ENCODE results near the gene PA2G4. TPM values are rescaled to one million over a fixed set of nuclear protein-coding genes. Genes with fewer than 3 reads are reported as not detected.
A peak's percentile ranks its signal among the peaks of the same experiment; 100 is the strongest.

PA2G4 gene
- total RNA-seq, 1 experiment from 2014 or later: 205 TPM

DNA sequence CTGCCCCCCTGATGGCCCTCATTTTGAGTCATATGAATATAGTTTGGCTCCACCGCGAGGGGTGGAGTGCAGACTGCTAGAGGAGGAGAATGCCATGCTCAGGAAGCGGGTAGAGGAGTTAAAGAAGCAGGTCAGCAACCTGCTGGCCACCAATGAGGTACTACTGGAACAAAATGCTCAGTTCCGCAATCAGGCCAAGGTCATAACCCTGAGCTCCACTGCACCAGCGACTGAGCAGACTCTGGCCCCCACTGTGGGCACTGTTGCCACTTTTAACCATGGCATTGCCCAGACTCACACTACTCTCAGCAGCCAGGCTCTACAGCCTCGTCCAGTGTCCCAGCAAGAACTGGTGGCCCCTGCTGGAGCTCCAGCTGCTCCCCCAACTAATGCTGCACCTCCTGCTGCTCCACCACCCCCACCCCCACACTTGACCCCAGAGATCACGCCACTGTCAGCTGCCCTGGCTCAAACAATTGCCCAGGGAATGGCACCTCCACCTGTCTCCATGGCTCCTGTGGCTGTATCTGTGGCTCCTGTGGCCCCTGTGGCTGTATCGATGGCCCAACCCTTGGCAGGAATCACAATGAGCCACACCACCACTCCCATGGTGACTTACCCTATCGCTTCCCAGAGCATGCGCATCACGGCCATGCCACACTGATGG is 17.0 kb downstream of the PA2G4 start:
- no peak for DNase-seq (ENCODE audit: unreplicated experiment)
- TF ChIP-seq, protein P1, sequence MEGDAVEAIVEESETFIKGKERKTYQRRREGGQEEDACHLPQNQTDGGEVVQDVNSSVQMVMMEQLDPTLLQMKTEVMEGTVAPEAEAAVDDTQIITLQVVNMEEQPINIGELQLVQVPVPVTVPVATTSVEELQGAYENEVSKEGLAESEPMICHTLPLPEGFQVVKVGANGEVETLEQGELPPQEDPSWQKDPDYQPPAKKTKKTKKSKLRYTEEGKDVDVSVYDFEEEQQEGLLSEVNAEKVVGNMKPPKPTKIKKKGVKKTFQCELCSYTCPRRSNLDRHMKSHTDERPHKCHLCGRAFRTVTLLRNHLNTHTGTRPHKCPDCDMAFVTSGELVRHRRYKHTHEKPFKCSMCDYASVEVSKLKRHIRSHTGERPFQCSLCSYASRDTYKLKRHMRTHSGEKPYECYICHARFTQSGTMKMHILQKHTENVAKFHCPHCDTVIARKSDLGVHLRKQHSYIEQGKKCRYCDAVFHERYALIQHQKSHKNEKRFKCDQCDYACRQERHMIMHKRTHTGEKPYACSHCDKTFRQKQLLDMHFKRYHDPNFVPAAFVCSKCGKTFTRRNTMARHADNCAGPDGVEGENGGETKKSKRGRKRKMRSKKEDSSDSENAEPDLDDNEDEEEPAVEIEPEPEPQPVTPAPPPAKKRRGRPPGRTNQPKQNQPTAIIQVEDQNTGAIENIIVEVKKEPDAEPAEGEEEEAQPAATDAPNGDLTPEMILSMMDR (IDR thresholded peaks at IDR 0.05; ENCODE audit: unreplicated experiment): no peak
- ChIA-PET POLR2A (interaction anchor here (4.9 kb wide), 1 partner anchor 39 kb away, joined by 70 read pairs; the partner anchor contains the start of gene MYL6), CTCF (interaction anchor here (0.6 kb wide), 1 partner anchor 42 kb away, joined by 5 read pairs; no protein-coding TSS in a partner anchor)
- Mint-ChIP-seq H3K4me1 (ENCODE audit: insufficient read depth, unreplicated experiment) (peaks cover 18% of the 10 kb centered on the region), H3K9me3 (ENCODE audit: unreplicated experiment) (no peaks in the 10 kb centered on the region), H3K4me3 (ENCODE audit: unreplicated experiment) (no peak overlapping the region), H3K27me3 (ENCODE audit: insufficient read depth, unreplicated experiment) (no peaks in the 10 kb centered on the region), H3K36me3 (ENCODE audit: insufficient read depth, unreplicated experiment) (peaks cover 32% of the 10 kb centered on the region), H3K27ac (ENCODE audit: low read depth, unreplicated experiment) (no peak overlapping the region)
- BruUV-seq (replicated peaks): no TSS peak
- intact Hi-C loops (cut with micrococcal nuclease): no loop called here

DNA sequence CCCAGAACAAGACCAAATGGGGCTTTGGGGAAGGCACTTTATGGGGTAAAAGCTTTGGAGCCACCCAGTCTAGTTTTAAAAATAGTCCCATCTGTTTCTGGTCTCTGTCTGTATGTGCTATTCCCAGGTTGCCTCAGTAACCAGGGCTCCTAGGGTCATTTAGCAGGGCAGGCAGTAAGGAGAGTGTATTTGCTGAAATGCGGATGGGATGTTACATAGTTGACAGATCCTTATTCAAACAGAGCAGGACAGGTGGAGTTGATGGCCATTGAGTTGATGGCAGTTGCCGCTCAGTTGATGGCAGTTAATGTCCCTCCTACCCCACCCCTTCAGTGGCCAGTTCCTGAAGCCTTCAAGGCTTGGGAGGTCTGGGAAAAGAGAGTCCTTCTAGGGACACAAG is 18.3 kb downstream of the PA2G4 start:
- intact Hi-C loops (cut with micrococcal nuclease): no loop called here
- ChIA-PET CTCF (interaction anchor here (0.5 to 2.0 kb wide), 7 partner anchors 66 to 1026 kb away, joined by 3 to 15 read pairs (median 4); partner anchors contain the start of gene SMARCC2), POLR2A (interaction anchor here (4.4 kb wide), 1 partner anchor 99 kb away, joined by 29 read pairs; the partner anchor contains the start of gene RNF41)
- Mint-ChIP-seq H3K36me3 (ENCODE audit: insufficient read depth, unreplicated experiment) (peaks cover 24% of the 10 kb centered on the region), H3K9me3 (ENCODE audit: unreplicated experiment) (no peaks in the 10 kb centered on the region), H3K4me3 (ENCODE audit: unreplicated experiment) (no peak overlapping the region), H3K4me1 (ENCODE audit: insufficient read depth, unreplicated experiment) (peaks cover 31% of the 10 kb centered on the region), H3K27ac (ENCODE audit: low read depth, unreplicated experiment) (no peak overlapping the region), H3K27me3 (ENCODE audit: insufficient read depth, unreplicated experiment) (no peaks in the 10 kb centered on the region)
- no TSS peak for BruUV-seq (replicated peaks)
- DNase-seq (ENCODE audit: unreplicated experiment): no peak
- TF ChIP-seq, protein P1 (IDR thresholded peaks at IDR 0.05; ENCODE audit: unreplicated experiment): no peak

GRCh38 chr12:56124133-56124532 is 19.8 kb downstream of the PA2G4 start:
- TF ChIP-seq, protein P1 (IDR thresholded peaks at IDR 0.05; ENCODE audit: unreplicated experiment): no peak
- POLR2A ChIA-PET: interaction anchor here (0.9 to 4.4 kb wide), 7 partner anchors 20 to 175 kb away, joined by 3 to 29 read pairs (median 4); partner anchors contain the start of genes MYL6, PA2G4, RNF41 and SMARCC2
- Mint-ChIP-seq H3K4me1 (ENCODE audit: insufficient read depth, unreplicated experiment) (peaks cover 26% of the 10 kb centered on the region), H3K9me3 (ENCODE audit: unreplicated experiment) (no peaks in the 10 kb centered on the region), H3K4me3 (ENCODE audit: unreplicated experiment) (no peak overlapping the region), H3K27ac (ENCODE audit: low read depth, unreplicated experiment) (no peak overlapping the region), H3K36me3 (ENCODE audit: insufficient read depth, unreplicated experiment) (peaks cover 14% of the 10 kb centered on the region), H3K27me3 (ENCODE audit: insufficient read depth, unreplicated experiment) (no peaks in the 10 kb centered on the region)
- DNase-seq (ENCODE audit: unreplicated experiment): no peak
- intact Hi-C loops (cut with micrococcal nuclease): no loop called here
- no TSS peak for BruUV-seq (replicated peaks)
- CTCF ChIA-PET: interaction anchor here (0.6 to 3.7 kb wide), 13 partner anchors 7 to 386 kb away, joined by 3 to 15 read pairs (median 5); partner anchors contain the start of genes ANKRD52, ERBB3, MYL6 and MYL6B

DNA sequence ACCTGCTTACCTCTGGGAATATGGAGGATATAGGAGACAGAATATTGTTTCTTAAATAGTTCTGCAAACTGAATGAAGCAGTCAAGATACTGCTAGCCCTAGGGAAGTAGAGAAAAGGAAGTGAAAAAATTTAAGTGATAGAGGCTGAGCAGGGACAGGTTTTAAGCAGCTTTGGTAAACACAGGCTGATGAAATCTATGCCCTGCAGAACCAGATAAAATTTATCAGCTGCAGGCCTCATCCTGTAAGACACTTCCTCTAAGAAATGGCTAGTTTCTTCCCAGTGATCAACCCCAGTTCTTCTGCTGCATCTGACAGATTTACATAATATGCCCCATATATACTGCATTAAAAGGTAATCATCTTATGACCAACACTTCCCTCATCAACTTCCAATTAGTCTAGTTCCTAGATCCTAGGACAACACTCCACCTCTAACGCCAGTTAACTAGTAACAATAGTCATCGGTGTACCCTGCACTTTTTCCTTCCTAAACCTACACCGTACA is 22.4 kb downstream of the PA2G4 start:
- intact Hi-C loops (cut with micrococcal nuclease): loop anchor here (1.0 kb wide), 3 partner anchors 31 to 98 kb away; partner anchors contain the start of genes NABP2 and SMARCC2
- H3K27ac Mint-ChIP-seq (ENCODE audit: low read depth, unreplicated experiment): peak overlapping the region; percentile 84
- CTCF ChIA-PET: interaction anchor here (0.5 to 3.7 kb wide), 13 partner anchors 9 to 140 kb away, joined by 3 to 15 read pairs (median 5); partner anchors contain the start of genes COQ10A, MYL6, RNF41 and SMARCC2
- peaks cover 31% of the 10 kb centered on the region for H3K36me3 Mint-ChIP-seq (ENCODE audit: insufficient read depth, unreplicated experiment)
- POLR2A ChIA-PET: interaction anchor here (1.0 to 5.5 kb wide), 16 partner anchors 10 to 338 kb away, joined by 3 to 165 read pairs (median 7); partner anchors contain the start of genes COQ10A, MYL6, MYL6B and PA2G4
- BruUV-seq (replicated peaks): no TSS peak
- H3K4me1 Mint-ChIP-seq (ENCODE audit: insufficient read depth, unreplicated experiment): peaks cover 26% of the 10 kb centered on the region
- DNase-seq (ENCODE audit: unreplicated experiment): no peak
- H3K9me3 Mint-ChIP-seq (ENCODE audit: unreplicated experiment): no peaks in the 10 kb centered on the region
- H3K4me3 Mint-ChIP-seq (ENCODE audit: unreplicated experiment): no peak overlapping the region
- TF ChIP-seq, protein P1 (IDR thresholded peaks at IDR 0.05; ENCODE audit: unreplicated experiment): no peak
- H3K27me3 Mint-ChIP-seq (ENCODE audit: insufficient read depth, unreplicated experiment): no peaks in the 10 kb centered on the region

Measured in MCF 10A (cell line).